ENCODE measurements around the gene MAGI1.
"Not testable (repeated sequence)": the region's sequence is repeated elsewhere in the genome, so short reads cannot be mapped to it uniquely, and the experiment has no call there.

Gene MAGI1
- 0 to 1.1 (median 0.14) reads per million in 4 experiments for total RNA-seq

DNA sequence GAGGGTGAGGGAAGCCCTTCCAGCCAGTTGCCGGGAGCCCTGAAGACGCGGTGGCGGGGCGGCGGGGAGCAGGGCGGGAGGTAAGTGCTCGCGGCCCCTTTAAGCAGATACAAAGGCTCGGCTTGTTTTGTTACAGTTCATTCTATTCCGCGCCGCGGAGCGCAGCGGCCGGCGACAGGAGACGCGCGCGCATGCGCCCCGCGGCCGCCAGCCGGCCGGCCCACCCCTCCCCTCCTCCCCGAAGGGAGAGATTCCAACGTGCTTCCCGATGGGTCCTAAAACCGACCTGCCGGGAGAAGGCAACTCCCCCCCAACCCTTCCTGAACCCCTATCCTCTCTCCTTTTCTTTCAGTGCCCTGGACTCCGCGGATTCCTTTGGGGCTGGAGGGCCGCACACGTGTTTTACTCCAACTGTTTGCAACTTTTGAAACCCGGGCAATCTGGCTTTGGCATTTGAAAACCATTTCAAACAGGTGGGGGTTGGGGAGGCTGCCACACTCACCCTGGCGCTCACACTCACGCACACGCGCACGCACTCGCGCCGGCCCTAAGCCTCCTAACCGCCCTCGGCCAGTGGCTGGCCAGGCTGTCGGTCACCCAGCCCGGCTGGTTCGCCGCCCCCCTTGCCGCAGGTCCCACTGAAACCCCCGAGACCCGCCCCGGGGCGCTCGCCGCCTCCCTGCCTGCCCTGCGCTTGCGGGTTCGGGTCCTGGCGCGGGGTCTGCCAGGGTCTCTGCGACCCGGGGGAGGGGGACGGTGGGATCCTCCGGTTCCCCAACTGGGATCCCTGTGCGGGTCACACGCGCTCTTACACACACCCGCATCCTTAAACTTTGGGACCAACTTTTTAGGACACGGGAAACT, at the start of gene MAGI1:
MAGI1 (minus strand) TSS at position 193 of the 864 bp plus-strand sequence. CDS start 610 bp downstream, outside the sequence.
- no peak for DNase-seq

DNA sequence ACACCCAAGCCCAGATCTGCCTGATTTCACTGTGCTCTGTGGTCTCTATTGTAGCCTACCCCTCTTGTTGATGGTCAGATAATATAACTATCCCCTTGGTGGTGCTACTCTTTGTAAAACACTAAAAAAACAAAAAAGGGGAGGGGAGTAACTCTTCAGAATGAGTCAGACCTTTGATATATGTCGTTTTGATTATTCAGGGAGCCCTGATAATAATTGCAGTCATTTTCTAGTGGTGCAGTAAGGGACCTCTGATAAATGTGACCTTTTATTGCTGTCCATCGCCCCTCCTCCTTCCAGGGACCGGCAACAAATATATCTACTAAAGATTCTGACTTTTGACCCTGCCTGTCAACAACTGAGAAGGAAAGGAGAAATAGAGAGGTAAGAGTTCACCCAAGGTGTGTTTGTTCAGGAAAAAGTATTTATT, 45.1 kb upstream of the MAGI1 start:
- no peak for DNase-seq

DNA sequence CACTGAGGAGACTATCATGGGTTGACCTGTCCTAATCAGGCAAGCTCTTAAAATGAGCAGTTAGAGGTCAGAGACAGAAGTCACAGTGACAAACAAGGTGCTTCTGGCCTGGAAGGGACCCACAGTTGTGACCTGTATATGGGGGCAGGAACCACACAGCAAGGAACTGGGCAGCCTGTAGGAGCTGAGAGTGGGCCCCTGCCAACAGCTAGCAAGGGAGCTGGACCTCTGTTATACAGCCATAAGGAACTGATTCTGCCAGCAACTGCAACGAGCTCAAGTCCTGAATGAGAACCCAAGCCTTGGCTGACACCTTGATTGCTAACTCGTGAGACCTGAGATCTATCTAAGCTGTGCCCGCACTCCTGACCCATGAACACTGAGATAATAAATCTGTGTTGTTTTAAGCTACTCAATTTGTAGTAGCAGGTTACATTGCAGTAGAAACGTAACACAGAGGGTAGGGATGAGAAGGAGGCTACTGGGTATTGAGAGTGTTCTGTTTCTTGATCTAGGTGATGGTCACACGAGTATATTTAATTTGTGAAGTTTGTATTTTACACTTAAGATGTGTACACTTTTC, 44.5 kb upstream of the MAGI1 start:
- no peak for DNase-seq

DNA sequence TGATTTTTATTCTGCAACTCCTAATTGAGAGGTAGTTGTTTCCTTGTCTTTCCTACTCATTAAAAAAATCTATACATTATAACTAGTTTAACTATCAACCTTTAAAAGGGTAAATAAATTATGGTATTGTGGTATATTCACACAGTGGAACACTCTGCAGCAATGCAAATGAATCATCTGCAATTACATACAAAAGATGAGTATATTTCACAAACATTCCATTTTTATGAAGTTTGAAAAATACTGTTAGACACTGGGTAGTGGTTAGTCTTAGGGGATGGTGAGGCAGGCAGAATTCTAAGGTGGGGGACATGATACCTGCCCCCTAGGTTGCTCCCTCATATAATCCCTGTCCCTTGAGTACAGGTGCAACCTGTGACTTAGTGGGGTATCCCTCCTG, 44.0 kb upstream of the MAGI1 start:
- no peak for DNase-seq

DNA sequence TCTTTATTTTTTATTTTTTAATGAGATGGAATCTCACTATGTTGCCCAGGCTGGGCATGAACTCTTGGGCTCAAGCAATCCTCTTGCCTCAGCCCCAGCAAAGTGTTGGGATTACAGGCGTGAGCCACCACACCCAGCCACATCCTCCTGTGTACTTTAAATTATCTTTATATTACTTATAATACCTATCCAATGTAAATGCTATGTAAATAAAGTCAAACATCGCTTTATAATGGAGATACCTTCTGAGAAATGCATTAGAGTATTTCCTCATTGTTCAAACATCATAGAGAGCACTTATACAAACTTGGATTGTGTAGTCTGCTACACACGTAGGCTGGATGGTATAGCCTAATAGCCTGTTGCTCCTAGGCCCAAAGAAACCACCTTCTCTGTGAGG, 41.4 kb upstream of the MAGI1 start:
- DNase-seq, result no peak

DNA sequence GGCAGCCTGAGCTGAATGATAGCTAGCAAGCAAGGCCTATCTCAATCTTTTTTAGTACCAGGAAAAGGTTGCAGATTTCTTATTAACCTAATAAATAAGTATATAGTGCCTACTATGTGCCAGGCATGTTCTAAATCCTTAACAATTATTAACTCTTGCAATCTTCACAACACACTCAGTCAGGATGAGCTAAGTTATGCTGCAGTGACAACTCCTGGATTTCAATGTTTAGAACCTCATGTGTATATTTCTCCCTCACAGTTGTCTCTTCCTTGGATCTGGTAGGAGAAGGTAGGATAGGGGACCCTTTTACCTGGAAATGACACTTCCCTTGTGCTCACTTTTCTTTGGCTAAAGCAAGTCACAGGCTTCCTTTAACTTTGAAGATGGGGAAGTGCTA, 39.3 kb upstream of the MAGI1 start:
- DNase-seq, result no peak

DNA sequence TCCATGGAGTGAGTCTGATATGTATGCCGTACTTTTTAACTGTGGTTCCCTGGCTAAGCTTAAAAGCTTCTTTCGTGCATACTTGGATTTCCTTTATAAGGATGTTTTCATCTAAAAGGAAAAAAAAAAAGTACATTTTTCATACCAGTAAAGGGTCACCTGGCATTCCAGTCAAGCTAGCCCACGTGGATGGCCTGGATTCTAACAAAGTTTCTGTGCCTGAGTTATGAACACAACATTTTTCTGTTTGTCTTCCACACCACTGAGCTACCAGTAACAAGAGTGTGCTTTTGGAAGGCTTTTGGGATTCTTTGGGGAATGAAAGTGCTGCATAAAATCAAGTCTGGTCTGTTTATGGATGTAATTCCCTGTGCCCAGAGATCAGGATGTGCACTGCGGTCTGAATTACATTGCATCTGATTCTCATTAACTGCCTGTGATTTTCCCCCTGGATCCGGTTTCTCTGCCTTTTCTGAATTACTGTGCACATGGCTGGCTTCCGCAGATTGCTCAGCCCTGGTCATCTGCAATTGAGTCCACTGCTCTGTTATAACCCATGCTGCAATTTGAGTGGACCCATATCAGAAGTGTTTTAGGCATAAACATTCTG, 38.2 kb upstream of the MAGI1 start:
- DNase-seq, result no peak

DNA sequence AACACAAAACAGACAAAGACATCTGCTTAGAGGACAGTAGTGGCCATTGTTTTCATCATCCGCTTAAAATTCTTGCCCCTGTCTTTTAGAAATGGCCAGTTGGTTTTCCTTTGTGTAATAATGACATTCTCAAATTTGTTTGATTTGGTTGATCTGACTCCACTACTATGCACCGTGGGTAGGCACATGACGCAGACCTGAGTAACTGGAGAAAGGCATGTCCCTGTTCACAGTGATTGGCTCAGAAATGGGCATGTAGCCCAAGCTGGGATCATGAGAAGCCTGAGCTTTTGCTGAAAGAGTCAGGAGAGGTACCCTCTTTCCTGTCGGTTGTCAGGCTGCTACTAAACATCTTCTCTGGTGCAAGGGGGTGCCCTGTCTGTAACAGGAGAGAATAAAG, 36.6 kb upstream of the MAGI1 start:
- no peak for DNase-seq

DNA sequence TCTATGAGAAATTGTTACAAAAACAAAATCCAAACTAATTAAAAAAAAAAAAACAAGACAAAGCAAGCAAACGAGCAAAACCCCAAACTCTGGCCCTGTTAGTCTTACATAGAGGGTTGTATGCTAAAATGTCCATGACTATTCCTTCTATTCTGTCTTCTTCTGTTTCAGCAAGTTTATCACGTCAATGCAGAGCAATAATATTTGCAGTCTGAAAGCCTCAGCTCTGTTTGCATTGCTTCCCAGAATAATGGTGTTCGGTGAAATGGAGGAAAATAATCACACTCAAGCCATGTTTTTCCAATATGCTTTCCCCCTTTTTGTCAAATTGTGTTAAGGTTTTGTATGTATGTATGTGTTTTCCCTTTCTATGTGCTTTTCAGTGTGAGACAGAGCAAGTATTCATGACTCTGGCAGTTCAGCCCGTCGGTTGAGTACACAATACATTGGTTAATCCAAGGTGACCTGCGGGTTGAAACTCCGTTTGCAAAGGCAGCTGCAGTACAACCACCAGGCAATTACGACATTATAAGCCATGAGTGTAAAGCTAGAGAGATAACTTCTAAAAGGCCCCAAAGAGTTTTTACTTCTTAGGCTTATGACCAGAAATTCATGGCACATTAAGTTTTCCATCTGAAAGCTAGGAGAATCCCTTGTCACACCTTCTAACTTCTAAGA, 34.9 kb upstream of the MAGI1 start:
- no peak for DNase-seq

DNA sequence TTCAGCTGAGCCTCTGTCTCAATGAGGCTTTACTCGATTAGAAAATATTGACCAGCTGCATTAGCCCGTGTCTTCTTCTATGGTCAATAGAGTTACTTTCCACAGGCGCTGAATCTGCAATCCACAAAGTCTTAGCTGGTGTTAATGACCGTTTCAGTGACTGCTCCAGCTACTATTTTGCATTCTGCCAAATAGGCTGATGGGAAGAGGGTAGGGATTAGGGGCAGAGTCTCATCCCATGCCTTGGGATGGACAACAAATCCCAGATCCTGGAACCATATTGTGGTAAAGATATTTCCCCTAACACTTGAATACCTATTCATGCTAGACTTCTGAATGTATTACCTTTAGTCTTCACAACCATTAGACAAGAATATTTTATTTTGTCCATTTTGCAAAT, 29.5 kb upstream of the MAGI1 start:
- no peak for DNase-seq

DNA sequence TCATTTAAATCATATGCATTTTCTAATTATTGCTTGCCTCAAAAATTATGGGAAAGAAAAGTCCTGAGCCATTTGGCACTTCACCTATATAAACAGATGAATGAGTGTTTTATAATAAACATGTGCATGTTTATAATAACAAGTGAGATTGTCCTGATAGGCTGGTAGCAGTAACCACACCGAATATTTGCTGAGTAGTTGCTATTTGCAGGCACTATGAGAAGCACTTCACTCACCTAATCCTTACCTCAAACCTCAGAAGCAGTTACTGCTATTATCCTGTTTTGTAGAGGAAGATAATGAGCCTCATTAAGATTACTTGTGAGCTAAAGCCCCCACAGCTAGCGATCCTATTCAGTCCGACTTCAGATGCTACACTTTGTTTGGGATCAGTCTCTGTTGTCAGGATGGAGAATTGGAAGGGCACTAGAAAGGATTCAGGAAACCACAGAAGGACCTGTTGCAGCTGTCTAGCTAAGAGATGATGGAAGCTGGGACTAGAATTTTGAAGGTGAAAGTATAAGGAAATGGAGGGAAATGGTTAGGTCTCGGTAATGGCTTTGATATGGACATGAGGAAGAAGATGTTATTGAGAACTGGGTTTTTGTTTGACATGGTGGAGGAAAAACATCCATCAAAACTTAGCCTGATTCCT, 28.4 kb upstream of the MAGI1 start:
- DNase-seq, result no peak

DNA sequence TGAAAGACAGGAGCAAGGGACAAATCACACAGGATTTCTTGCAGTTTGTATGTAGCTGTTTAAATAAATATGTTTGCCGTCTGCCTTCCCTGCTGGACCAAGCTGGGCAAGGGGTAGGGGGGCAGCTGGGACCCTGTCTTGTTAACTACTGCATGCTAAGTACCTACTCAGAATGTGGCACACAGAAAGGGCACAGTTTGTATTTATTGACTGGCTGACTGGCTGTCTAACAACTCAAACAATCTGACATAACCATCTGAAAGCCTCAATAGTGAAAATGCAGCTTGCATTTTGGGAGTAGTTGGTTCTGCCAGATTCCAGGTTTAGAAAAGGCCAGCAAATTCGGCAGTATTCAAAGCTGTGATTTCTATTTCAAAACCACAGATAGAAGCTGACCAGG, 16.6 kb upstream of the MAGI1 start:
- DNase-seq, result no peak

DNA sequence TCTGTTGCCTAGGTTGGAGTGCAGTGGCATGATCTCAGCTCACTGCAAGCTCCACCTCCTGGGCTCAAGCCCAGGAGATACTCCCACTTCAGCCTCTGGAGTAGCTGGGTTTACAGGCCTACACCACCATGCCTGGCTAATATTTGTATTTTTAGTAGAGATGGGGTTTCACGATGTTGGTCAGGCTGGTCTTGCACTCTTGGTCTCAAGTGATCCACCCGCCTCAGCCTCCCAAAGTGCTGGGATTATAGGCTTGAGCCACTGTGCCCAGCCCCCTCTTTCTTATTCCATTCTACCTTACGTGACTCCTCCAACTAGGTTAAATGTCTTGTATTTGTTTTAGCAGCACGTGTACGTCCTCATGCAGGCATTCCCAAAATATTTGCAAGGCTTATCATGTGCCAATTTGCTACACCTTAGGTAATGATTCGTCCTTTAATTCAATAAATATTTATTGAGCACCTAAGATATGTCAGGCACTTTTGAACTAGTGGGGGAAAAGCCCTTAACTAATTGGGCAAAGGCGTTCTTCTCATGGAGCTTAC, 14.9 kb upstream of the MAGI1 start:
- no peak for DNase-seq

DNA sequence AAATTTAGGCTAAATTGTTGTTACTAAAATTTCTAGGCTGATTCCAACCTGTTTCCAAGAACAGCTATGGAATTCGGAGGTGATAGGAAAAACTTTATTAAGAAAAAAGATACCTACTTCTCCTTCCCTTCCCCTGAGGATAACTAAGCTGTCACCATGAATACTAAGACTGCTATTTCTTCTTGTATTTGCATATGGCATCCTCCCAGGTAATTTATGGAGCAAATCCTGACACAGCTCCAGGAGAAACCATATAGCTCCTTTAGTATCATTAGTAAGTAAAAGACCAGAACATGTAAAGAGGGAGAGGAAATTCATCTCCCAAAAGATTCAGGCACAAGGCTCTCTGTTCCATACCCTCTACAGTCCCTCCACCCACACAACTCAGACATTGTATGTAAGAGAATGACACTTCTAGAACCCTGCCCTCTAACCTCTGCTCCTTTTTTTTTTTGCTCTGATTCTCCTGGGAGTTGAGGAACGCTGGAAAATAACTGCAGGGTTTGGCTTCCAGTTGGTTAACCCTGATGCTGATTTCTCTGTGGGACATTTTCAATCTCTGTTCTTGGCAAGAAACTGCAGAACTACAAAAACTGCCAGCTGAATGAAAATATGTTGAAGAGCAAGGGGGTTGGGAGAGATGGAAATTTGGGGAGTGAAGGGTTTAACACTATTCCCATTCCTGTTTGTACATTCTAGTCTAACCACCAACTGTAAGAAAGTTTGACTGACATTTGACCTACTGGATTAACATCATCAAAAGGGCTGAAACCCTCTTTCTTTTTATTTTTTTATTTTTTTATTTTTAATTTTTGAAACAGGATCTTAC, 14.2 kb upstream of the MAGI1 start:
- DNase-seq, result no peak

DNA sequence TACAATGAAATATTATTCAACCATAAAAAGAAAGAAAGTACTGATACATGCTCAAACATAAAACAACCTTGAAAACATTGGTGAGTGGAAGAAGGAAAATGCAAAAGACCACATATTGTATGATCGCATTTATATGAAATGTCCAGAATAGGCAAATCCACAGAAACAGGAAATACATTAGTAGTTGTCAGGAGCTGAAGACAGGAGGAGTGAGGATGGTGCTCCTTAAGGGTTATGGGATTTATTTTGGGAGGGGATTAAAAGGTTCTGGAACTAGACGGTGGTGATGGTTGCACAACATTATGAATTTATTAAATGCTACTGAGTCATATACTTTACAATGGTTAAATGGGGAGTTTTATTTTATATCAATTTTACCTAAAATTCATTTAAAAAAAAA, 12.1 kb upstream of the MAGI1 start:
- DNase-seq, result no peak

DNA sequence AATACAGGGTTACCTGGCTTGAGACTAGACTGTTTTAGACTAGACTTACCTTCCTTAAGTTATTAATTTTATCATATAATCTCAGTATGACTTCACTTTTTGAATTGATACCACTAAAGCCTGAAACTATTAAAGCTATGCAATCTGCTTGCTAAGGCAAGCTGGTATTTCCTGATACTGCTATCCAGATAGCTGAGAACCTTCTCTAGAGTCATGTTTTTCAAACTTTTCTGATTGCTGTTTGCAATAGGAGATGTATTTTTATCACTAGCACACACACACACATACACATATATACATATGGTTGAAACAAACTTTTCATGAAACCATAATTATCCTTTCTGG, 9.3 kb upstream of the MAGI1 start:
- no peak for DNase-seq

DNA sequence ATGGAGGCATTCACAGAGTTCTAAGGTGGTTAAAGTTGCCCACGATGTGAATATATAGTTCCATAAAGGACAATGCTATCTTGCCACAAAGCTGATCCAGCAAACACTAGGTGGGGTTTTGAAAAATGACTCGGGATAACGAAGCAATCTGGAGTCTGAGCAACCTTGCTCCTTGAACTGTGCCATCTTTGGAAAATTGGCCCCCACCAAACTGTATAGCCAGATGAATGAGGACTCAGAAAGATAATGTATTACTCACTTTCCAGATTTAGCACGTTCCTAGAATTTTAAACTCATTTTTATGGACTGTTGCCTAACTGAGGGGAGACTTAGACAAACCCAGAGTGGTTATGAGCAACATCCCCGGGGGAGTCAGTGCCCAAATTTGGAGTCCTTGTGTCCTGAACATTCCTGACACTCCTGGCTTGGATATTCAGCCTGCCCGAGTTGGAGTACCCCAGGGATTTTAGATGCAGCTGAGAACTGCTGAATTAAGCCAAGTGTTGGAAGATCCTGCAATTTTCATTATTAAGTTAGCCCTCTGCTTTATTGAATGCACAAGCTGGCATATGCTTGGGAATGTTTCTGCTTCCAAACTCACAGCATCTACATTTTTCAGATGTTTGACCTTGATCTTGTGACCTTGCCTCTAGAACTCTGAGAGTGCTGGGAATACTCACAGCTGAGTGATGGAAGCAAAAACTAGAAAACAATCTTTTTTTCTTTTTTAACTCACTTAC, 8.8 kb upstream of the MAGI1 start:
- DNase-seq, result no peak

DNA sequence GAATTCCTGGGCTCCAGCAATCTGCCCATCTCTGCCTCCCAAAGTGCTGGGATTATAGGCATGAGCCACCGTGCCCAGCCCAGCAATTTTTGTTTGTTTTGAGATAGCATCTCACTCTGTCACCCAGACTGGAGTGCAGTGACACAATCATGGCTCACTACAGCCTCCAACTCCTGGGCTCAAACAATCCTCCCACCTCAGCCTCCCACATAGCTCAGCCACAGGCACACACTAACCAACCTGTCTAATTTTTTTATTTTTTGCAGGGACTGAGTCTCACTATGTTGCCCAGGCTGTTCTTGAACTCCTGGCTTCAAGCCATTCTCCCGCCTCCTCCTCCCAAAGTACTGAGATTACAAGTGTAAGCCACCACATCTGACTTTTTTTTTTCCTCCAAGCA, 7.6 kb upstream of the MAGI1 start:
- DNase-seq, result not testable (repeated sequence)

DNA sequence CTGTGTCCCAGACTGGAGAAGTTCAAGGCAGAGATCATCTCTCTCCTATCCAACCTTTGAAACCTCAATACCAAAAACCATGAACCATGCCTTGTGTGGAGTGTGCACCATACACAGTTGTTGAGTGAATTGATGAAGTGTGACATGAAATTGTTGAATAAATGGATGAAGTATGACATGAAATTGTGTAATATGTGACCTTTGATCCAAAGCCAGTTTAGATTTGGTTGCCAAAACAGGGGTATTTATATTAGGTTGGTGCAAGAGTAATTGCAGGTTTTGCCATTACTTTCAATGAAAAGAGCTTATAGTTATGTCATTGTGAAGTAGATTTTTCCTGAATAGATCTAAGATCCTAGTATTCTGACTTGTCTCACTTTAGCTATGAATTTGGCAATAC, 3.1 kb upstream of the MAGI1 start:
- no peak for DNase-seq

DNA sequence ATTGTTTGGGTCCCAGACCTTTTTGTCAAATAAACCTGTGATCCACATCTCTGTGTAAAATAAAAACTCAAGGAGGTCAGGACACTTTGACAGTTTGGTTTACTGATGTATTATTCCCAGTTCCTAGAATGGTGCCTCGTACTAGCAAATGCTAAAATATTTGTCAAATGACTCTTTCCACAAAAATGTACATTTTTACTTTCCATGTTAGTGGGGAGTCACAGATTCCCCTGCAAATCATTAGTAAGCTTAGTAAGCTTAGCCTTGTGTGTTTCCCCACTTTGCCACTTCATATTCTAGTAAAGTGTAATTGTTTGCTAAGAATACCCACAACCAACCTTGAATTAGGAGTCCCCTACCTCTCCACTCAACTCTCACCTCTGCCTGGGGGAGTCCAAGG, 2.4 kb upstream of the MAGI1 start:
- DNase-seq, result no peak

DNA sequence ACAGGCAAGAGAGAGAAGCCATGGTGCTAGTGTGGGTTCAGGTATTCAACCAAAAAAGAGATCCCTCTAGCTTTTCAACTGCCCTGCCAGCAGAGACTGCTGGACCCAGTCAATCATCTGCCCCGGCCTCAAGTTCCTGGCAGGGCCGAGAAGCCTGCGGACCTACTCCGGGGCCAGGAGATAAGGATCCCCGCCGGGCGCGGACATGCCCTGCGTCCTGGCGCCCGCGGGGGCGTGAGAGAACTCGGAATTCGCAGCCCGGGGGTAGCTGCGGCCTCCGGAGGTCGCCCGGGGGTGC, 821 bp upstream of the MAGI1 start:
- DNase-seq, result no peak
